Smooth muscle cell (in vitro differentiated cells): ENCODE results near the gene RNF215. TPM values are rescaled to one million over a fixed set of nuclear protein-coding genes. Genes with fewer than 3 reads are reported as not detected.

ENCODE experiments used
- DNase-seq: peaks from one replicate; lab custom pipeline; 2025; ENCODE audit not compliant: unreplicated experiment; lab: John Stamatoyannopoulos, UW
- H2AFZ ChIP-seq: fragments of 200-600 bp; sonication (generic); 2 replicates; pipeline ENCODE4 v1.6.0; 2016; ENCODE audit warnings: antibody characterized with exemption, low read depth, mild to moderate bottlenecking
- H3F3A ChIP-seq: fragments of 200-600 bp; sonication (generic); 2 replicates; pipeline ENCODE4 v1.6.0; 2017; ENCODE audit warnings: antibody characterized with exemption, low read depth
- H3K27ac ChIP-seq: fragments of 200-600 bp; sonication (generic); 2 replicates; pipeline ENCODE4 v1.5.1; 2016; ENCODE audit warnings: low read depth, mild to moderate bottlenecking
- H3K27me3 ChIP-seq: fragments of 200-600 bp; sonication (generic); 2 replicates; pipeline ENCODE4 v1.6.1; 2016; ENCODE audit warnings: low read depth, mild to moderate bottlenecking
- H3K36me3 ChIP-seq: fragments of 200-600 bp; sonication (generic); 2 replicates; pipeline ENCODE4 v1.5.1; 2016; ENCODE audit warnings: low read depth
- H3K4me1 ChIP-seq: fragments of 200-600 bp; sonication (generic); 2 replicates; pipeline ENCODE4 v1.5.1; 2016; ENCODE audit warnings: low read depth
- H3K4me2 ChIP-seq: fragments of 200-600 bp; sonication (generic); 2 replicates; pipeline ENCODE4 v1.6.0; 2016; ENCODE audit warnings: mild to moderate bottlenecking
- H3K4me3 ChIP-seq: fragments of 200-600 bp; sonication (generic); 2 replicates; pipeline ENCODE4 v1.5.1; 2016; ENCODE audit warnings: mild to moderate bottlenecking
- H3K79me2 ChIP-seq: fragments of 200-600 bp; sonication (generic); 2 replicates; pipeline ENCODE4 v1.6.0; 2016; ENCODE audit warnings: low read depth, mild to moderate bottlenecking
- H3K9ac ChIP-seq: fragments of 200-600 bp; sonication (generic); 2 replicates; pipeline ENCODE4 v1.6.0; 2016; ENCODE audit warnings: low read depth
- H3K9me3 ChIP-seq: fragments of 200-600 bp; sonication (generic); replicated peaks from 2 replicates; pipeline ENCODE4 v1.5.1; 2016; ENCODE audit warnings: low read depth
- H4K20me1 ChIP-seq: fragments of 200-600 bp; sonication (generic); 2 replicates; pipeline ENCODE4 v1.6.0; 2016; ENCODE audit warnings: low read depth
- WGBS: methylation state at CpG from one replicate; pipeline ENCODE4 v1.1.7; 2016; ENCODE audit warnings: low lambda C conversion rate; 5-methylcytosine and 5-hydroxymethylcytosine counted together
- polyA plus RNA-seq: library from polyadenylated mRNA; unstranded; fragments of >200 nt; fragmentation: Nextera tagmentation; extraction: Ambion mirVana; gene quantifications from 2 replicates; pipeline ENCODE4 v1.2.1, GENCODE V29; 2016
- total RNA-seq: library from RNA; depleted of rRNA; stranded (reverse); fragments of >200 nt; gene quantifications from 2 replicates; pipeline ENCODE4 v1.2.3, GENCODE V29; 2014
- TF ChIP-seq, protein P1 (sequence below): fragments of 200-600 bp; sonication (generic); IDR thresholded peaks from 2 replicates; pipeline ENCODE4 v1.5.1; 2017; ENCODE audit warnings: borderline replicate concordance, mild to moderate bottlenecking, antibody characterized with exemption; ENCODE audit not compliant: insufficient read depth, poor library complexity, severe bottlenecking

RNF215 gene
- total and polyA plus RNA-seq, 2 experiments from 2014 or later, result 5.9 to 11.6 TPM

DNA sequence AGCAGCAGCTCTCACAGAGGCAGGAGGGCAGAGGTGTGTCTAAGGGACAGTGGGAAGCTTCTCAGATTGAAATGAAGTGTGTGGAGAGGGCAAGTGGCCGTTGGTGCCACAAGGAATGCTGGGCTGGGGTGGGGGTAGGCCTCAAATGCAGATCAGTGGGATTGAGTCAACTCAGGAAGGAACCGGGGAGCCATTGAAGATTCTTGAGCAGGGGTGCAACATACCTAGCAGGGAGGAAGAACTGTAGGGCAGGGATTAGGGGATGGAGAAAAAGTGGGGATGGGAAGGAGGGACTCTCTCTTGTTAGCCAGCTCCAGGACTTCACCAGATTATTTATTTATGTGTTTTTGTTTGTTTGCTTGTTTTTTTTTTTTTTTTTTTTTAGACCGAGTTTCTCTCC, 6.7 kb upstream of the RNF215 start:
- no peak overlapping the region for H2AFZ ChIP-seq
- H3K79me2 ChIP-seq, result no peaks in the 10 kb centered on the region
- 85% methylated on average over 3 of the region's 3 CpGs for WGBS
- no peaks in the 10 kb centered on the region for H3F3A ChIP-seq
- H3K4me1 ChIP-seq, result peaks cover 20% of the 10 kb centered on the region
- no peaks in the 10 kb centered on the region for H3K36me3 ChIP-seq
- no peak for DNase-seq
- H3K9me3 ChIP-seq, result no peaks in the 10 kb centered on the region
- H3K27me3 ChIP-seq, result no peaks in the 10 kb centered on the region
- H4K20me1 ChIP-seq, result peaks cover 16% of the 10 kb centered on the region
- H3K9ac ChIP-seq, result no peak overlapping the region
- no peak overlapping the region for H3K4me3 ChIP-seq
- no peak overlapping the region for H3K27ac ChIP-seq
- TF ChIP-seq, protein P1, sequence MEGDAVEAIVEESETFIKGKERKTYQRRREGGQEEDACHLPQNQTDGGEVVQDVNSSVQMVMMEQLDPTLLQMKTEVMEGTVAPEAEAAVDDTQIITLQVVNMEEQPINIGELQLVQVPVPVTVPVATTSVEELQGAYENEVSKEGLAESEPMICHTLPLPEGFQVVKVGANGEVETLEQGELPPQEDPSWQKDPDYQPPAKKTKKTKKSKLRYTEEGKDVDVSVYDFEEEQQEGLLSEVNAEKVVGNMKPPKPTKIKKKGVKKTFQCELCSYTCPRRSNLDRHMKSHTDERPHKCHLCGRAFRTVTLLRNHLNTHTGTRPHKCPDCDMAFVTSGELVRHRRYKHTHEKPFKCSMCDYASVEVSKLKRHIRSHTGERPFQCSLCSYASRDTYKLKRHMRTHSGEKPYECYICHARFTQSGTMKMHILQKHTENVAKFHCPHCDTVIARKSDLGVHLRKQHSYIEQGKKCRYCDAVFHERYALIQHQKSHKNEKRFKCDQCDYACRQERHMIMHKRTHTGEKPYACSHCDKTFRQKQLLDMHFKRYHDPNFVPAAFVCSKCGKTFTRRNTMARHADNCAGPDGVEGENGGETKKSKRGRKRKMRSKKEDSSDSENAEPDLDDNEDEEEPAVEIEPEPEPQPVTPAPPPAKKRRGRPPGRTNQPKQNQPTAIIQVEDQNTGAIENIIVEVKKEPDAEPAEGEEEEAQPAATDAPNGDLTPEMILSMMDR, result no peak
- H3K4me2 ChIP-seq, result no peak overlapping the region

DNA sequence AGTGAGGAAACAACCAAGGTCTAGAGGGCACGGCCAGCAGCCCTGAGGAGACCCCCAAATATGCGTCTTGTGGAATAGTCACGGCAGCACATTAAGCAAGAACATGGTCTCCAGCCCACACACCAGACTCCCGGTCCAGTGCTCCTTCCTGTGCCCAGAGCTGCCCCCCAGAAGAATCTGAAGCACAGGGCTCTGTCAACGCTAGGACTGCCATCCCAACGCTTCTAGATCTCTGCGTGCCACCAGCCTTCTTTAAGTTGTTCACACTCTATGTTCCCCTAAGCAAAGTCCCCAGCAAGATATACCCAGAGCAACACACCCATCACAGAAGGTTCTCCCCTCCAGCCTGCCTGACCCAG, 6.1 kb upstream of the RNF215 start:
- H3K27me3 ChIP-seq, result no peaks in the 10 kb centered on the region
- H3K4me1 ChIP-seq, result peaks cover 20% of the 10 kb centered on the region
- no peak overlapping the region for H2AFZ ChIP-seq
- no peak overlapping the region for H3K9ac ChIP-seq
- no peak for DNase-seq
- H3K4me2 ChIP-seq, result no peak overlapping the region
- no peaks in the 10 kb centered on the region for H3F3A ChIP-seq
- no peaks in the 10 kb centered on the region for H3K79me2 ChIP-seq
- TF ChIP-seq, protein P1, result no peak
- H3K9me3 ChIP-seq, result no peaks in the 10 kb centered on the region
- no peaks in the 10 kb centered on the region for H3K36me3 ChIP-seq
- no peak overlapping the region for H3K4me3 ChIP-seq
- H4K20me1 ChIP-seq, result peaks cover 10% of the 10 kb centered on the region
- no peak overlapping the region for H3K27ac ChIP-seq
- WGBS, result 90% methylated on average over 7 of the region's 7 CpGs

DNA sequence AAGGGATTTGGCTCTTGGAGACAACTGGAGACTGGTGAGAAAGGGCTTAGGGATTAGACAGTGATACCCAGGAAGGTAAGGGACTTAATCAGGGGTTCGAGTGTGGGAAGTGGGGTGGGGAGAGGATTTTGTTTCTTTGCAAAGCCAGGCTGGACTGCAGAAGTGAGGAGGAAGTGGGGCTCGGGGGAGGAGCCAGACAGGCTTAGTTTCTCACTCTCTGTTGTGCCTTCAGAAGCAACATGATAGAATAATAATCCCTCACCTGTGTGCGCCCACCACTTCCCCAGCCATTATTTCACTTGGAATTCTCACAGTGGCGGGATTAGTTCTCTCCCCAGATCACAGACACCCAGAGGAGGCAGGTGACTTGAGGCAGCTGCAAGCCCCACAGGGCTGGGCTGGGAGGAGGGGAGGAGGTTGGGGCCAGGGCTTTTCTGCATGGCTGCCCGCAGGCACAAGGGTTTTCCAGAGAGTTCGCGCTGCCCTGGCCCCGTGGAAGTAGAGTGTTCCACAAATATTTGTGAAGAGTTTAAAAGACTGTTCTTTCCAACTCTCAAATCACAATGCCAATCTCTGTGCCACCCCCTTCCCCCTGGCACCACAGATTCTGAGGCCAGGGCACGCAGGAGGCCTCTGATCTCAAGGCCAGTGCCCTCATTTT, 5.6 kb upstream of the RNF215 start:
- no peak overlapping the region for H3K4me2 ChIP-seq

More for the DNA sequence above, 5.6 kb upstream of the RNF215 start:
- no peak for DNase-seq
- Histone ChIP-seq H3K36me3 (no peaks in the 10 kb centered on the region), H4K20me1 (peaks cover 5% of the 10 kb centered on the region), H3F3A (no peaks in the 10 kb centered on the region), H3K27ac (no peak overlapping the region), H3K4me3 (no peak overlapping the region), H3K79me2 (no peaks in the 10 kb centered on the region), H3K27me3 (no peaks in the 10 kb centered on the region), H3K9me3 (no peaks in the 10 kb centered on the region), H3K4me1 (peaks cover 15% of the 10 kb centered on the region), H3K9ac (no peak overlapping the region), H2AFZ (no peak overlapping the region)
- WGBS, result 77% methylated on average over 9 of the region's 9 CpGs
- TF ChIP-seq, protein P1, result no peak
